ENCODE measurements around the gene ADNP. TPM values are rescaled to one million over a fixed set of nuclear protein-coding genes. Genes with fewer than 3 reads are reported as not detected.

Gene ADNP
- total and polyA plus RNA-seq, 2 donors (not counting 1 experiment from before 2014, with no cell fraction given), result 20.4 to 94.8 TPM

DNA sequence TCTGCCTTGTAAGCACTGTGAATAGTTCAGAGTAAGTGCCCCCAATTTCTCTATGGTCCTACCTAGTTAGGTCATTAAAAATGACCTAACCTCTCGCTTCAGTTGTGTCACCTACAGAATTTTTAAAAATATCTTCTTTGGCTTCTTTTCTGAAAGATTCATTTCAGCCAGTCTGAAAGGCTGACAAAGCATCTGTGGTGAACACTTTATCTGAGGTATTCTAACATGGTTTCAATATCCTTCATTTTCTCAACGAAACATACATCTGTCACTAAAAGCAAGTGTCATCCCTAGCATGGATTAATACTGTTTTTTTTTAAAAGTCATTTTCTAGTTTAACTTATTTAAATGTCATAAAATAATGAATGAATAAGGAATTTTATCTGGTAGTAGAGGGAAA is 22.0 kb upstream of the ADNP start:
- H3K9me3 Mint-ChIP-seq (ENCODE audit: insufficient read depth), result no peaks in the 10 kb centered on the region
- POLR2A ChIA-PET, result no interaction called here
- peaks cover 81% of the 10 kb centered on the region for H3K79me2 ChIP-seq (ENCODE audit: control insufficient read depth, insufficient read depth, low read length)
- H2AFZ ChIP-seq (ENCODE audit: insufficient read depth, low read depth, low read length, poor library complexity, severe bottlenecking), result no peak overlapping the region
- peaks cover 18% of the 10 kb centered on the region for H3K4me1 Mint-ChIP-seq
- no peak for TF ChIP-seq CTCF (IDR thresholded peaks at IDR 0.05)
- TF ChIP-seq EZH2 (IDR thresholded peaks at IDR 0.05; ENCODE audit: borderline replicate concordance, insufficient read depth, low read depth, low read length, poor library complexity, severe bottlenecking), result no peak
- intact Hi-C loops (cut with micrococcal nuclease), result no loop called here
- H3K4me3 ChIP-seq (ENCODE audit: control extremely low read depth in 1 of 5, extremely low read depth in 1 of 5, insufficient read depth in 1 of 5, low read depth in 2 of 5, low read length in 4 of 5), result no peak overlapping the region
- no peak overlapping the region for H3K27ac Mint-ChIP-seq
- no peak overlapping the region for H3K4me3 Mint-ChIP-seq
- no peaks in the 10 kb centered on the region for H3K27me3 ChIP-seq (replicated peaks in 1 of 4; ENCODE audit: control extremely low read depth in 1 of 4, control insufficient read depth in 3 of 4, insufficient read depth in 4 of 4, low read length in 3 of 4)
- no peak overlapping the region for H3K4me2 ChIP-seq (replicated peaks; ENCODE audit: low read depth, low read length, poor library complexity, severe bottlenecking)
- H3K27ac ChIP-seq (ENCODE audit: low read length in 2 of 2), result no peak overlapping the region
- ATAC-seq (ENCODE audit: low read depth), result no peak
- H4K20me1 ChIP-seq (ENCODE audit: control insufficient read depth, insufficient read depth, low read length, poor library complexity, severe bottlenecking), result peaks cover 32% of the 10 kb centered on the region
- H3K27me3 Mint-ChIP-seq, result no peaks in the 10 kb centered on the region
- CTCF ChIA-PET, result no interaction called here
- H3K9ac ChIP-seq (ENCODE audit: low read length), result no peak overlapping the region
- H3K9me3 ChIP-seq (ENCODE audit: control extremely low read depth in 1 of 3, control insufficient read depth in 2 of 3, insufficient read depth in 1 of 3, low read length in 2 of 3), result no peaks in the 10 kb centered on the region
- peaks cover 14% of the 10 kb centered on the region in 2 donors for H3K4me1 ChIP-seq (ENCODE audit: control insufficient read depth in 2 of 2, insufficient read depth in 2 of 2, low read length in 2 of 2)
- peaks cover 8 to 55% of the 10 kb centered on the region in 2 experiments for H3K36me3 ChIP-seq (replicated peaks in 1 of 2; ENCODE audit: control extremely low read depth in 1 of 2, control insufficient read depth in 1 of 2, extremely low read depth in 1 of 2, insufficient read depth in 2 of 2, low read length in 1 of 2)
- no peak for DNase-seq
- no CpG with 5 or more reads among the region's 2 CpGs for WGBS (ENCODE audit: insufficient coverage)

DNA sequence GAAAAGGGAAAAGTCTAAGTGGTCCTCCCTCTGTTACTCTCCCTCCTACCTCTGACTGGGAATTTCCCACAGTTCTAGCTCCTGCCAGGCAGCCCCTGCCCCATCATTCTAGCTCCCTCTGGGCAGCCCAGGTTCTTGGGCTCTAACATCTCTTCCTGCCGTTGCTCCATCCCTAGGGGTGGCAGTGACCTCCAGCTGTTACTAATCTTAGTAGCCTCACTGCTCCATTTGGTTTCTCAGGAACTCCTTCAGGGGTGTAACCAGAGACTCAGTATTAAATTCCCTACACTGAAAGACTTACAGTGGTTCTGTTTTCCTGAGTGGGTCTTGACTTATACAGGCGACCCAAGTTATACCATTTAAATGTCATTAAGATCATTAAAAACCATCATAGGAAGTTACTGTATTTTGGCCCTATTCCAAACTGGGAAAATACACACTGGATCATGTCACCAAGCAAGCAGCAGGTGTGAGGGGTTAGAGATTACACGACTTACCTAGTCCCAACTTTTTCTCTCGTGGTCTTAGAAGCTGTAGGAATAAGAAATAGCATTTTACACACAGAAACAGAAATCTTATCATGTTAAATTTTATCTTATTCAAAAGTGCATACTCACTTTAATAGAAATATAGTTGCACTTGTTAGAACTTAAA is 17.0 kb upstream of the ADNP start:
- Mint-ChIP-seq H3K4me3 (no peak overlapping the region), H3K27ac (no peak overlapping the region), H3K4me1 (no peaks in the 10 kb centered on the region), H3K27me3 (no peaks in the 10 kb centered on the region), H3K9me3 (ENCODE audit: insufficient read depth) (no peaks in the 10 kb centered on the region)
- H3K79me2 ChIP-seq (ENCODE audit: control insufficient read depth, insufficient read depth, low read length), result peaks cover 47% of the 10 kb centered on the region
- H3K4me2 ChIP-seq (replicated peaks; ENCODE audit: low read depth, low read length, poor library complexity, severe bottlenecking), result no peak overlapping the region
- intact Hi-C loops (cut with micrococcal nuclease), result no loop called here
- no peak for TF ChIP-seq CTCF (IDR thresholded peaks at IDR 0.05)
- TF ChIP-seq EZH2 (IDR thresholded peaks at IDR 0.05; ENCODE audit: borderline replicate concordance, insufficient read depth, low read depth, low read length, poor library complexity, severe bottlenecking), result no peak
- H2AFZ ChIP-seq (ENCODE audit: insufficient read depth, low read depth, low read length, poor library complexity, severe bottlenecking), result no peak overlapping the region
- no peak overlapping the region for H3K4me3 ChIP-seq (ENCODE audit: control extremely low read depth in 1 of 5, extremely low read depth in 1 of 5, insufficient read depth in 1 of 5, low read depth in 2 of 5, low read length in 4 of 5)
- no peaks in the 10 kb centered on the region for H3K4me1 ChIP-seq (ENCODE audit: control insufficient read depth in 2 of 2, insufficient read depth in 2 of 2, low read length in 2 of 2)
- no peaks in the 10 kb centered on the region for H3K9me3 ChIP-seq (ENCODE audit: control extremely low read depth in 1 of 3, control insufficient read depth in 2 of 3, insufficient read depth in 1 of 3, low read length in 2 of 3)
- ChIA-PET CTCF (interaction anchor here (0.8 to 1.2 kb wide), 4 partner anchors 17 to 156 kb away, joined by 3 to 4 read pairs (median 3); partner anchors contain the start of genes ADNP and BCAS4), POLR2A (no interaction called here)
- peaks cover 21% of the 10 kb centered on the region for H4K20me1 ChIP-seq (ENCODE audit: control insufficient read depth, insufficient read depth, low read length, poor library complexity, severe bottlenecking)
- H3K9ac ChIP-seq (ENCODE audit: low read length), result no peak overlapping the region
- DNase-seq, result no peak
- H3K27me3 ChIP-seq (replicated peaks in 1 of 4; ENCODE audit: control extremely low read depth in 1 of 4, control insufficient read depth in 3 of 4, insufficient read depth in 4 of 4, low read length in 3 of 4), result no peaks in the 10 kb centered on the region
- no peak overlapping the region for H3K27ac ChIP-seq (ENCODE audit: low read length in 2 of 2)
- no peak for ATAC-seq (ENCODE audit: low read depth)
- peaks cover 16 to 80% of the 10 kb centered on the region in 2 experiments for H3K36me3 ChIP-seq (replicated peaks in 1 of 2; ENCODE audit: control extremely low read depth in 1 of 2, control insufficient read depth in 1 of 2, extremely low read depth in 1 of 2, insufficient read depth in 2 of 2, low read length in 1 of 2)
- 100% methylated on average over 1 of the region's 4 CpGs for WGBS (ENCODE audit: insufficient coverage)

Data from B cell (primary cell).